ENCODE results near the gene CAD.

Gene CAD

DNA sequence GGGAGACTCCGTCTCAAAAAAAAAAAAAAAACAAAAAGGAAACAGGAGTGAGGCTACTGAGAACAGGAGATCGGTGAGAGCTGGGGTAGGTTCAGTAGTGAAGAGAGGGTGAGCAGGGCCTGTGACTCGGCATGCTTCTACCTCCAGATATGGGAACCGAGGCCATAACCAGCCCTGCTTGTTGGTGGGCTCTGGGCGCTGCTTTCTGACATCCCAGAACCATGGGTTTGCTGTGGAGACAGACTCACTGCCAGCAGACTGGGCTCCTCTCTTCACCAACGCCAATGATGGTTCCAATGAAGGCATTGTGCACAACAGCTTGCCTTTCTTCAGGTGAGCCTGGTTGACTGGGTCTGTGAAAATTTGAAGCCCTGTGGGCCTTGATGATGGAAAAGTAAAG lies 6.2 kb downstream of the CAD start:
- H3K9me3 ChIP-seq (ENCODE audit: low read depth, low read length): no peaks in the 10 kb centered on the region
- DNase-seq (ENCODE audit: low read depth, low spot score): no peak
- no peak overlapping the region for H3K9ac ChIP-seq (ENCODE audit: insufficient read length)
- peaks cover 96% of the 10 kb centered on the region for H3K36me3 ChIP-seq (ENCODE audit: insufficient read depth, low read length)
- no peak overlapping the region for H3K27ac ChIP-seq
- TF ChIP-seq EZH2 (IDR thresholded peaks at IDR 0.05) (no peak), FOXP2 (optimal IDR thresholded peaks at IDR 0.05; ENCODE audit: control extremely low read depth, extremely low read length, insufficient read depth) (no peak), POLR2AphosphoS5 (IDR thresholded peaks at IDR 0.05; ENCODE audit: borderline replicate concordance, low read depth, low read length) (no peak)
- H3K4me3 ChIP-seq: no peak overlapping the region

- DNase-seq (ENCODE audit: low read depth, low spot score): no peak
- TF ChIP-seq POLR2AphosphoS5 (IDR thresholded peaks at IDR 0.05; ENCODE audit: borderline replicate concordance, low read depth, low read length) (no peak), FOXP2 (optimal IDR thresholded peaks at IDR 0.05; ENCODE audit: control extremely low read depth, extremely low read length, insufficient read depth) (no peak), EZH2 (IDR thresholded peaks at IDR 0.05) (no peak)
These were observed 8.4 kb downstream of the CAD start for GRCh38 chr2:27225526-27225925.

DNA sequence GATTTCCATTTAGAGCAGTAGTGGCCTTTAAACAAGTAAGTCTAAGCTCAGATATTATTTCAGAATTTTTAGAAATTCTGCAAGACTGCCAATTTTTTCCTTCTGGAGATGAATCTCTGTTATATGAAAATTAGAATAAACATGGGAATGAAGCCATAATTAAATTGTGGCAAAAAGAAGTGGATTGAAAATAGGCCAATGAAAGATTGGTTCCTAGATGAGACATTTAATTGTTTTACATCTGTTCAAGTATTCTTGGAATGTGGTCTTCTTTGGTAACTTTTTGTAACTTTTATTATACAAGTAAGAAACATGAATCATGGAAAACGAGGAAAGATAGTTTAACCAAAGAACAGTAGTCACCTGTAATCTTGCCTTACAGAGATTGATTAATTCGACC lies 10.3 kb downstream of the CAD start:
- no peaks in the 10 kb centered on the region for H3K9me3 ChIP-seq (ENCODE audit: low read depth, low read length)
- H3K9ac ChIP-seq (ENCODE audit: insufficient read length): no peak overlapping the region
- no peak overlapping the region for H3K27ac ChIP-seq
- peaks cover 98% of the 10 kb centered on the region for H3K36me3 ChIP-seq (ENCODE audit: insufficient read depth, low read length)
- TF ChIP-seq POLR2AphosphoS5 (IDR thresholded peaks at IDR 0.05; ENCODE audit: borderline replicate concordance, low read depth, low read length): no peak
- no peak for TF ChIP-seq EZH2 (IDR thresholded peaks at IDR 0.05)
- no peak for TF ChIP-seq FOXP2 (optimal IDR thresholded peaks at IDR 0.05; ENCODE audit: control extremely low read depth, extremely low read length, insufficient read depth)
- DNase-seq (ENCODE audit: low read depth, low spot score): no peak
- H3K4me3 ChIP-seq: no peak overlapping the region

More at GRCh38 chr2:27225526-27225925, 8.4 kb downstream of the CAD start:
- Histone ChIP-seq H3K9me3 (ENCODE audit: low read depth, low read length) (no peaks in the 10 kb centered on the region), H3K36me3 (ENCODE audit: insufficient read depth, low read length) (peaks cover 96% of the 10 kb centered on the region), H3K4me3 (no peak overlapping the region), H3K9ac (ENCODE audit: insufficient read length) (no peak overlapping the region), H3K27ac (no peak overlapping the region)

DNA sequence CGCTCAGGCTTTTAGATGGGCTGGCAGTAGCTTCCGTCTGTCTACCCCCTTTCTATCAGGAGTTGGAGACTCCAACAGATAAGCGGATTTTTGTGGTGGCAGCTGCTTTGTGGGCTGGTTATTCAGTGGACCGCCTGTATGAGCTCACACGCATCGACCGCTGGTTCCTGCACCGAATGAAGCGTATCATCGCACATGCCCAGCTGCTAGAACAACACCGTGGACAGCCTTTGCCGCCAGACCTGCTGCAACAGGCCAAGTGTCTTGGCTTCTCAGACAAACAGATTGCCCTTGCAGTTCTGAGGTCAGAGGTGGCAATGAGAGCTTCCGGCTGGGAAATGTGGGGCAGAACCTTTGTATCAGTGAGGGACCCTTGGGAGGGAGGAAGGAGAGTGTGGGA lies 14.8 kb downstream of the CAD start:
- no peak for TF ChIP-seq POLR2AphosphoS5 (IDR thresholded peaks at IDR 0.05; ENCODE audit: borderline replicate concordance, low read depth, low read length)
- TF ChIP-seq FOXP2 (optimal IDR thresholded peaks at IDR 0.05; ENCODE audit: control extremely low read depth, extremely low read length, insufficient read depth): no peak
- TF ChIP-seq EZH2 (IDR thresholded peaks at IDR 0.05): no peak
- H3K36me3 ChIP-seq (ENCODE audit: insufficient read depth, low read length): peaks cover 98% of the 10 kb centered on the region
- H3K4me3 ChIP-seq: no peak overlapping the region
- H3K9ac ChIP-seq (ENCODE audit: insufficient read length): no peak overlapping the region
- H3K27ac ChIP-seq: no peak overlapping the region
- no peak for DNase-seq (ENCODE audit: low read depth, low spot score)
- H3K9me3 ChIP-seq (ENCODE audit: low read depth, low read length): no peaks in the 10 kb centered on the region

DNA sequence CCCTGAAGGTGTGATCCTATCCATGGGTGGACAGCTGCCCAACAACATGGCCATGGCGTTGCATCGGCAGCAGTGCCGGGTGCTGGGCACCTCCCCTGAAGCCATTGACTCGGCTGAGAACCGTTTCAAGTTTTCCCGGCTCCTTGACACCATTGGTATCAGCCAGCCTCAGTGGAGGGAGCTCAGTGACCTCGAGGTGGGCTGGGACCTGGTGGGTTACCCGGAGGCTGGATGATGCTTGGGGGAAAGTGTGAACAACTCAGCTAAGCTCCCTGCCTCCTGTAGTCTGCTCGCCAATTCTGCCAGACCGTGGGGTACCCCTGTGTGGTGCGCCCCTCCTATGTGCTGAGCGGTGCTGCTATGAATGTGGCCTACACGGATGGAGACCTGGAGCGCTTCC lies 16.2 kb downstream of the CAD start:
- no peak for TF ChIP-seq EZH2 (IDR thresholded peaks at IDR 0.05)
- Histone ChIP-seq H3K9me3 (ENCODE audit: low read depth, low read length) (no peaks in the 10 kb centered on the region), H3K27ac (no peak overlapping the region), H3K4me3 (no peak overlapping the region), H3K9ac (ENCODE audit: insufficient read length) (no peak overlapping the region), H3K36me3 (ENCODE audit: insufficient read depth, low read length) (peaks cover 98% of the 10 kb centered on the region)
- no peak for DNase-seq (ENCODE audit: low read depth, low spot score)

GRCh38 chr2:27236136-27236535 lies 19.0 kb downstream of the CAD start:
- H3K4me3 ChIP-seq: no peak overlapping the region
- peaks cover 100% of the 10 kb centered on the region for H3K36me3 ChIP-seq (ENCODE audit: insufficient read depth, low read length)

DNA sequence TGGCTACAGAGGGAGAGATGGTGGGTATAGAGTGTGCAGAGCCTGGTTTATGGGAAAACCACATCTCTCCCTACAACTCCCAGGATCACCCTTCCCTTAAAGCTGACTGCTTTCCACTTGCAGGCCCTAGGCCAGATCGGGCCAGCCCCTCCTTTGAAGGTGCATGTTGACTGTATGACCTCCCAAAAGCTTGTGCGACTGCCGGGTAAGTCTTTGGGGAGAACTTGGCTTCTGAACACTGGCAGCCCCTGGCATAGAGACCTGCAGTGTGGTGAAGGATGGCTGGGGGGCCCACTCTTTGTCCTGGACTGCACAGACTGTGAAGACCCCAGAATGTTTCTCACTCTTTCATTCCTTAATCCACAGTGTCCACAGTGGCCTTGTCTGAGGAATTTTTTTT lies 19.5 kb downstream of the CAD start:
- H3K4me3 ChIP-seq: no peak overlapping the region
- no peak overlapping the region for H3K27ac ChIP-seq
- no peak for DNase-seq (ENCODE audit: low read depth, low spot score)
- H3K9me3 ChIP-seq (ENCODE audit: low read depth, low read length): no peaks in the 10 kb centered on the region
- TF ChIP-seq FOXP2 (optimal IDR thresholded peaks at IDR 0.05; ENCODE audit: control extremely low read depth, extremely low read length, insufficient read depth) (no peak), EZH2 (IDR thresholded peaks at IDR 0.05) (no peak), POLR2AphosphoS5 (IDR thresholded peaks at IDR 0.05; ENCODE audit: borderline replicate concordance, low read depth, low read length) (no peak)
- peaks cover 100% of the 10 kb centered on the region for H3K36me3 ChIP-seq (ENCODE audit: insufficient read depth, low read length)
- no peak overlapping the region for H3K9ac ChIP-seq (ENCODE audit: insufficient read length)

More at GRCh38 chr2:27236136-27236535, 19.0 kb downstream of the CAD start:
- Histone ChIP-seq H3K9ac (ENCODE audit: insufficient read length) (no peak overlapping the region), H3K9me3 (ENCODE audit: low read depth, low read length) (no peaks in the 10 kb centered on the region), H3K27ac (no peak overlapping the region)
- TF ChIP-seq FOXP2 (optimal IDR thresholded peaks at IDR 0.05; ENCODE audit: control extremely low read depth, extremely low read length, insufficient read depth): no peak
- TF ChIP-seq POLR2AphosphoS5 (IDR thresholded peaks at IDR 0.05; ENCODE audit: borderline replicate concordance, low read depth, low read length): no peak; the same call in 1 of the 2 replicates
- no peak for TF ChIP-seq EZH2 (IDR thresholded peaks at IDR 0.05)
- DNase-seq (ENCODE audit: low read depth, low spot score): no peak

DNA sequence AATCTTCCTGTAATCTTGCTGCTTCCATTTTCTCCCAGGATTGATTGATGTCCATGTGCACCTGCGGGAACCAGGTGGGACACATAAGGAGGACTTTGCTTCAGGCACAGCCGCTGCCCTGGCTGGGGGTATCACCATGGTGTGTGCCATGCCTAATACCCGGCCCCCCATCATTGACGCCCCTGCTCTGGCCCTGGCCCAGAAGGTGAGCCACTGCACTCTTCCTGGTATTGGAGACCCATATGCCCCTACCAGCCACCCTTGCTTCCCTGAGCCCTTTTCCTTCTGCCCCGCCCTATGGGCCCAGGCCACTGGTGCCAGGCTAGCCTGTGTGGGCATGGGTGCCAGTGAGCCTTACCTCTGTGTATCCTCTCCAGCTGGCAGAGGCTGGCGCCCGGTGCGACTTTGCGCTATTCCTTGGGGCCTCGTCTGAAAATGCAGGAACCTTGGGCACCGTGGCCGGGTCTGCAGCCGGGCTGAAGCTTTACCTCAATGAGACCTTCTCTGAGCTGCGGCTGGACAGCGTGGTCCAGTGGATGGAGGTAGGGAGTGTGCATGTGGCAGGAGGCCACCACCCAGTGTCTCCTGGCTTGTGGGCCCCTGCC lies 20.3 kb downstream of the CAD start:
- TF ChIP-seq FOXP2 (optimal IDR thresholded peaks at IDR 0.05; ENCODE audit: control extremely low read depth, extremely low read length, insufficient read depth): no peak
- TF ChIP-seq POLR2AphosphoS5 (IDR thresholded peaks at IDR 0.05; ENCODE audit: borderline replicate concordance, low read depth, low read length): no peak
- TF ChIP-seq EZH2 (IDR thresholded peaks at IDR 0.05): no peak
- no peak for DNase-seq (ENCODE audit: low read depth, low spot score)
- H3K4me3 ChIP-seq: no peak overlapping the region
- H3K9ac ChIP-seq (ENCODE audit: insufficient read length): no peak overlapping the region
- H3K36me3 ChIP-seq (ENCODE audit: insufficient read depth, low read length): peaks cover 100% of the 10 kb centered on the region
- no peaks in the 10 kb centered on the region for H3K9me3 ChIP-seq (ENCODE audit: low read depth, low read length)
- H3K27ac ChIP-seq: no peak overlapping the region

- TF ChIP-seq POLR2AphosphoS5 (IDR thresholded peaks at IDR 0.05; ENCODE audit: borderline replicate concordance, low read depth, low read length) (no peak), EZH2 (IDR thresholded peaks at IDR 0.05) (no peak), FOXP2 (optimal IDR thresholded peaks at IDR 0.05; ENCODE audit: control extremely low read depth, extremely low read length, insufficient read depth) (no peak)
- Histone ChIP-seq H3K4me3 (no peak overlapping the region), H3K36me3 (ENCODE audit: insufficient read depth, low read length) (peaks cover 100% of the 10 kb centered on the region), H3K9me3 (ENCODE audit: low read depth, low read length) (no peaks in the 10 kb centered on the region), H3K9ac (ENCODE audit: insufficient read length) (no peak overlapping the region), H3K27ac (no peak overlapping the region)
- DNase-seq (ENCODE audit: low read depth, low spot score): no peak
These were observed 21.8 kb downstream of the CAD start for GRCh38 chr2:27238976-27239375.
